Mesenchymal stem cell (in vitro differentiated cells and primary cell): Measurements from ENCODE around the gene TIMM8B.

Experiments
- DNase-seq: peaks from one replicate; pipeline ENCODE4 v3.0.0-alpha.2; 2013
- H2AFZ ChIP-seq: one replicate; pipeline ENCODE4 v1.6.1; 2013; ENCODE audit warnings: low read depth, mild to moderate bottlenecking, control low read depth, inconsistent platforms, low read length, moderate library complexity
- H2AK5ac ChIP-seq: 2 replicates; pipeline ENCODE4 v1.6.1; 2013; ENCODE audit warnings: low read length, moderate library complexity, mild to moderate bottlenecking, inconsistent platforms; ENCODE audit not compliant: severe bottlenecking
- H2BK120ac ChIP-seq: one replicate; pipeline ENCODE4 v1.6.1; 2013; ENCODE audit warnings: low read depth, mild to moderate bottlenecking, inconsistent platforms, low read length, moderate library complexity
- H2BK12ac ChIP-seq, 2 experiments: one replicate each; pipeline ENCODE4 v1.6.1; 2013; ENCODE audit warnings: inconsistent platforms in 2 of 2, low read length in 2 of 2, mild to moderate bottlenecking in 2 of 2, moderate library complexity in 2 of 2, control low read depth in 1 of 2
- H2BK15ac ChIP-seq: one replicate; pipeline ENCODE4 v1.6.1; 2013; ENCODE audit warnings: mild to moderate bottlenecking, low read depth, inconsistent platforms; ENCODE audit not compliant: poor library complexity, severe bottlenecking
- H2BK5ac ChIP-seq: 2 replicates; pipeline ENCODE4 v1.6.1; 2013; ENCODE audit warnings: low read depth, mild to moderate bottlenecking, low read length, control low read depth, inconsistent platforms; ENCODE audit not compliant: poor library complexity, severe bottlenecking
- H3K14ac ChIP-seq, 2 experiments: one replicate each; pipeline ENCODE4 v1.6.1; 2013; ENCODE audit warnings: inconsistent platforms in 2 of 2, low read length in 2 of 2, control low read depth in 1 of 2, mild to moderate bottlenecking in 1 of 2, moderate library complexity in 1 of 2
- H3K18ac ChIP-seq, 2 experiments: one replicate each; pipeline ENCODE4 v1.6.1; 2013; ENCODE audit warnings: inconsistent platforms in 2 of 2, low read length in 2 of 2, control low read depth in 1 of 2, low read depth in 1 of 2, mild to moderate bottlenecking in 1 of 2
- H3K23ac ChIP-seq, 2 experiments: one replicate each; pipeline ENCODE4 v1.6.1; 2013; ENCODE audit warnings: inconsistent platforms in 2 of 2, low read length in 2 of 2, mild to moderate bottlenecking in 2 of 2, moderate library complexity in 2 of 2, control low read depth in 1 of 2
- H3K27ac ChIP-seq: 2 replicates; pipeline ENCODE4 v1.5.1; 2013; ENCODE audit warnings: mild to moderate bottlenecking, moderate library complexity, low read length, control low read depth, inconsistent platforms; ENCODE audit not compliant: poor library complexity, severe bottlenecking
- H3K27me3 ChIP-seq, 2 experiments: 2 replicates each; pipeline versions ENCODE4 v1.6.1 to v1.7.0; 2013; ENCODE audit warnings: low read length in 2 of 2, mild to moderate bottlenecking in 2 of 2, moderate library complexity in 2 of 2, control low read depth in 1 of 2, inconsistent platforms in 1 of 2; ENCODE audit not compliant: control insufficient read depth in 1 of 2, insufficient read depth in 1 of 2
- H3K36me3 ChIP-seq, 2 experiments: 2 replicates each; pipeline versions ENCODE4 v1.6.1 to v1.7.0; 2013; ENCODE audit warnings: low read length in 2 of 2, control low read depth in 1 of 2, inconsistent platforms in 1 of 2, low read depth in 1 of 2, mild to moderate bottlenecking in 1 of 2; ENCODE audit not compliant: insufficient read depth in 2 of 2, control insufficient read depth in 1 of 2
- H3K4ac ChIP-seq, 2 experiments: one replicate each; pipeline ENCODE4 v1.6.1; 2013; ENCODE audit warnings: inconsistent platforms in 2 of 2, low read length in 2 of 2, mild to moderate bottlenecking in 2 of 2, moderate library complexity in 2 of 2, control low read depth in 1 of 2, low read depth in 1 of 2
- H3K4me1 ChIP-seq: 2 replicates; pipeline ENCODE4 v1.6.1; 2013; ENCODE audit warnings: low read depth, low read length, control low read depth; ENCODE audit not compliant: control insufficient read depth, insufficient read depth
- H3K4me2 ChIP-seq: 2 replicates; pipeline ENCODE4 v1.6.1; 2013; ENCODE audit warnings: low read length, mild to moderate bottlenecking, inconsistent platforms; ENCODE audit not compliant: poor library complexity, severe bottlenecking
- H3K4me3 ChIP-seq, 2 experiments: 2 replicates each; pipeline versions ENCODE4 v1.5.1 to v1.7.0; 2013; ENCODE audit warnings: low read length in 2 of 2, mild to moderate bottlenecking in 2 of 2, control low read depth in 1 of 2, low read depth in 1 of 2; ENCODE audit not compliant: insufficient read depth in 1 of 2
- H3K79me1 ChIP-seq: replicated peaks from 2 replicates; pipeline ENCODE4 v1.6.1; 2013; ENCODE audit warnings: mild to moderate bottlenecking, control low read depth, low read length, inconsistent platforms; ENCODE audit not compliant: poor library complexity, severe bottlenecking
- H3K9ac ChIP-seq: 2 replicates; pipeline ENCODE4 v1.7.0; 2013; ENCODE audit warnings: mild to moderate bottlenecking, low read length, moderate library complexity
- H3K9me3 ChIP-seq: 2 replicates; pipeline ENCODE4 v1.7.0; 2013; ENCODE audit warnings: mild to moderate bottlenecking, low read length; ENCODE audit not compliant: control insufficient read depth
- H4K8ac ChIP-seq: one replicate; pipeline ENCODE4 v1.6.1; 2013; ENCODE audit warnings: inconsistent platforms, mild to moderate bottlenecking, low read length, moderate library complexity
- H4K91ac ChIP-seq: one replicate; pipeline ENCODE4 v1.6.1; 2013; ENCODE audit warnings: mild to moderate bottlenecking, low read length, inconsistent platforms
- WGBS: methylation state at CpG from one replicate; pipeline ENCODE4 v1.1.7; 2013; ENCODE audit warnings: mixed read lengths; 5-methylcytosine and 5-hydroxymethylcytosine counted together

Gene TIMM8B

DNA sequence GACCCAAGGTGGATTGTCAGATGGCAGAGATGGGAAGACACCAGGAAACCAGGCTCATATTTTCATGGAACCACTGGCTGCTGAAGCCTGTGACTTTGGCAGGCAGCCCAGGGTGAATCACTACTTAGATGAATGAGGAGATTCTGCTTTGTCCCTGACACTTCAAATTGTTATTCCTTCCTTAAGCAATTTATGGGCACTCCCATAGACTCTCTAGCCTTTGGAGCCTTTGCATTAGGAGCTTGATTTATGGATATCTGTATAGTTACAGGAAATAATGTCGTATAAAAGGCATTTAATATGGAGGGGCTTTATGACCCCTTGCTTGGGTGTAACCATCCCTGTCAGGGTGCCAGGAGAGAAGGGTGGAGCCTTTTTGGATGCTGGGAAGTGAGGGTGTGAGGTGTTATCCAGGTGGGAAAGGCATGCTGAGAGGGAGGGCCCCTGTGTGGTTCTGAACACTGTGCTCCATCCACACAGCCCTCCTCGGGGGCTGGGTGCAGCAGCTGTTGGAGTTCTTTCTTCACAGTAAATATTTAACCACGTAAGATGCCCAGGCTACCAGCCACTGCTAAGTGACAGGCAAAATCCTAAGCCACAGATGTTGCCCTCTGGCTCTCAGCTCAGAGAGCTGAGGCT is 42.0 kb upstream of the TIMM8B start:
- Histone ChIP-seq H3K27ac (peak overlapping the region; percentile 39), H2BK120ac (peak overlapping the region; percentile 34), H3K27me3 (no peaks in the 10 kb centered on the region), H3K9ac (no peak overlapping the region), H3K4me2 (no peak overlapping the region), H3K9me3 (no peaks in the 10 kb centered on the region), H4K8ac (peak overlapping the region; percentile 60), H3K36me3 (no peaks in the 10 kb centered on the region), H2BK15ac (no peak overlapping the region), H3K4ac (no peak overlapping the region), H2BK12ac (peak overlapping the region in 1 of 2 experiments; percentile 45), H3K4me3 (no peak overlapping the region), H3K79me1 (no peaks in the 10 kb centered on the region), H2AK5ac (no peak overlapping the region), H3K23ac (no peak overlapping the region), H4K91ac (peak overlapping the region; percentile 50), H3K14ac (peak overlapping the region in 1 of 2 experiments; percentile 36), H3K18ac (peak overlapping the region in 1 of 2 experiments; percentile 70), H3K4me1 (peaks cover 10% of the 10 kb centered on the region), H2BK5ac (no peak overlapping the region), H2AFZ (no peak overlapping the region)
- 25% methylated on average over 3 of the region's 3 CpGs for WGBS
- peak; percentile 89 for DNase-seq

GRCh38 chr11:112127056-112127455 is 40.5 kb upstream of the TIMM8B start:
- H3K4me2 ChIP-seq = no peak overlapping the region
- WGBS = 100% methylated on average over 2 of the region's 2 CpGs
- H3K9me3 ChIP-seq = no peaks in the 10 kb centered on the region
- H3K27ac ChIP-seq = no peak overlapping the region
- no peak overlapping the region for H4K91ac ChIP-seq
- H2BK15ac ChIP-seq = no peak overlapping the region
- no peak overlapping the region for H3K18ac ChIP-seq
- peaks cover 10% of the 10 kb centered on the region for H3K4me1 ChIP-seq
- H2BK5ac ChIP-seq = no peak overlapping the region
- H2BK12ac ChIP-seq = no peak overlapping the region
- H3K4me3 ChIP-seq = no peak overlapping the region
- peak overlapping the region; percentile 15 for H2BK120ac ChIP-seq
- H3K14ac ChIP-seq = no peak overlapping the region
- H3K36me3 ChIP-seq = no peaks in the 10 kb centered on the region
- no peaks in the 10 kb centered on the region for H3K79me1 ChIP-seq
- H2AFZ ChIP-seq = no peak overlapping the region
- peak overlapping the region in 1 of 2 experiments; percentile 9 for H3K23ac ChIP-seq
- H3K9ac ChIP-seq = no peak overlapping the region
- no peak for DNase-seq
- H4K8ac ChIP-seq = peak overlapping the region; percentile 12
- H3K4ac ChIP-seq = peak overlapping the region in 1 of 2 experiments; percentile 7
- H2AK5ac ChIP-seq = no peak overlapping the region
- H3K27me3 ChIP-seq = no peaks in the 10 kb centered on the region

DNA sequence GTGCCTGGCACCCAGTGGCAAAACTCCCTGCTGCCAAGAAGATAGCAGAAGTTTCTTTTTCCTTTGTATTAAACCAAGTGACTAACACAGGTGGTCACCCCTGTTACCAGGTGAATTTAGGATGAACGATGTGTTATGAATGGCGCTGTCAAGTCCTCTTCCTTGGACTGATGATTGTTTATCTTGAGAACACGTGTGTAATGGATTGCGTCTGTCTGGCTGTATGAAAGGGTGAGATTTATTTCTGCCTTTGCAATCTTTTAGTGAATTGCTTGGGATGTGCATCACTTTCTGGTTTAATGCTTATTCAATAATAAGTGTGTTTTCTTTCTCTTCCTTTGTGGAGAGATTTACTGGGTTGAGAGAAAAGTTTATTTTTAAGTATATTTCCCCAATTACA is 36.6 kb upstream of the TIMM8B start:
- Histone ChIP-seq H3K23ac (no peak overlapping the region), H4K91ac (no peak overlapping the region), H3K27me3 (no peaks in the 10 kb centered on the region), H3K27ac (no peak overlapping the region), H3K79me1 (no peaks in the 10 kb centered on the region), H2BK5ac (no peak overlapping the region), H3K4ac (no peak overlapping the region), H2AFZ (no peak overlapping the region), H2BK12ac (no peak overlapping the region), H3K4me1 (peaks cover 1% of the 10 kb centered on the region), H3K4me3 (no peak overlapping the region), H4K8ac (no peak overlapping the region), H2BK15ac (no peak overlapping the region), H3K14ac (no peak overlapping the region), H3K9me3 (no peaks in the 10 kb centered on the region), H3K9ac (no peak overlapping the region), H2BK120ac (peak overlapping the region; percentile 34), H3K18ac (no peak overlapping the region), H3K36me3 (no peaks in the 10 kb centered on the region), H3K4me2 (no peak overlapping the region), H2AK5ac (no peak overlapping the region)
- 42% methylated on average over 4 of the region's 4 CpGs for WGBS
- no peak for DNase-seq

DNA sequence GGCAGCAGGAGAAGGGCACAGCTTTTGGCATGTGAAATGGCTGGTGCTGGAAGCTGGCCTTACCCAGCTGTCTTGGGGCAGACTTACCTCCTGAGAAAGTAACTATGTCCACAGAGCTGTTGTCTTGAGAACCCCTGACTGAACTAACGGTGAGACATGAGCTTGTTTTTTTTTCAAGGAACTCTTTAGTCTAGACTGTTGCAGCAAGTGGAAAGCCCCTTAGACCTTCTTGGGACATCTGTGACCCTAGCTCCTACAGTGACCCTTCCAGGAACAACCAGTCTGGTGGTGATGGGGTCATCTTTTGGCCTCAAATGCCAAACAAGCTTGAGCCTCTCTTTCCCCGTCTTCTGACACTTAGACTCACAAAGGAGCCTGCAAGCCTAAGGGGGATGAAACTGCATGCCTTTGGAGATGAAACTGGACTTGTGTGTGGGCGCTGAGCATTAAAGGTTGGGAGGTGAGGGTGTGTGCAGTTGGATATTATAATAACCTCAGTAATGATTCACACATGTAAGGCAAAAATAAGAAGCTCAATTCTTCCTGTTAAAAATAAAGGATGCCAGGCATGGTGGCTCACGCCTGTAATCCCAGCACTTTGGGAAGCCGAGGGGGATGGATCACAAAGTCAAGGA is 35.5 kb upstream of the TIMM8B start:
- H3K9me3 ChIP-seq = no peaks in the 10 kb centered on the region
- H2BK12ac ChIP-seq = peak overlapping the region; percentile 21 to 87
- no peak overlapping the region for H3K4me3 ChIP-seq
- H3K14ac ChIP-seq = no peak overlapping the region
- H2BK15ac ChIP-seq = peak overlapping the region; percentile 8
- H4K91ac ChIP-seq = no peak overlapping the region
- no peak overlapping the region for H3K9ac ChIP-seq
- no peak overlapping the region for H3K23ac ChIP-seq
- no peak overlapping the region for H3K18ac ChIP-seq
- H2AFZ ChIP-seq = no peak overlapping the region
- H2BK120ac ChIP-seq = no peak overlapping the region
- peak overlapping the region; percentile 7 for H4K8ac ChIP-seq
- H2AK5ac ChIP-seq = no peak overlapping the region
- H2BK5ac ChIP-seq = no peak overlapping the region
- H3K4me2 ChIP-seq = no peak overlapping the region
- H3K4me1 ChIP-seq = peaks cover 1% of the 10 kb centered on the region
- no peak overlapping the region for H3K27ac ChIP-seq
- no peaks in the 10 kb centered on the region for H3K27me3 ChIP-seq
- 100% methylated on average over 2 of the region's 5 CpGs for WGBS
- DNase-seq = no peak
- no peaks in the 10 kb centered on the region for H3K79me1 ChIP-seq
- H3K4ac ChIP-seq = peak overlapping the region in 1 of 2 experiments; percentile 51
- no peaks in the 10 kb centered on the region for H3K36me3 ChIP-seq
